DMS53 treated with DMSO at 0.1 percent for 48 hours (cell line): Measurements from ENCODE around the gene RANBP10.

Experiments used
- DNase-seq: peaks from one replicate; lab custom pipeline; 2025; ENCODE audit not compliant: unreplicated experiment; lab: John Stamatoyannopoulos, UW

The RANBP10 gene

GRCh38 chr16:67749436-67750078, 56.8 kb downstream of the RANBP10 start:
- no peak for DNase-seq

DNA sequence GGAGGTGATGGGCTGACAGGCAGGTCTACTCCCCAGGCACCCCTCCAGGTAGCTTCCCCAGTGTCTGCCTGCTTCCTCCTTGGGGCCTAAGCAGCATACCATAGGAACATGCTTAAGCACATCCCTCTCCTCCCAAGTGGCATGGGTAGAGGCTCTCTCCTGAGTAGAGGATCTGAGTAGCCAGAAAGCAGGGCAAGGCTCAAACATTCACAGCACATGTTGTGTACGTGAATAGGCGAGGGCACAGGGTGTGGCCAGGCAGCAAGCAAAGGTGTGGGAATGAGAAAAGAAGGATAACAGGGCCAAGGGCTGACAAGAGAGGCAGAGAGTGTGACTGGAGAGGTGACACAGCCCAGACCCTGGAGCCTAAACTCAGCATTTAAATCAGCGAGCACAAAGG, 57.5 kb downstream of the RANBP10 start:
- no peak for DNase-seq

DNA sequence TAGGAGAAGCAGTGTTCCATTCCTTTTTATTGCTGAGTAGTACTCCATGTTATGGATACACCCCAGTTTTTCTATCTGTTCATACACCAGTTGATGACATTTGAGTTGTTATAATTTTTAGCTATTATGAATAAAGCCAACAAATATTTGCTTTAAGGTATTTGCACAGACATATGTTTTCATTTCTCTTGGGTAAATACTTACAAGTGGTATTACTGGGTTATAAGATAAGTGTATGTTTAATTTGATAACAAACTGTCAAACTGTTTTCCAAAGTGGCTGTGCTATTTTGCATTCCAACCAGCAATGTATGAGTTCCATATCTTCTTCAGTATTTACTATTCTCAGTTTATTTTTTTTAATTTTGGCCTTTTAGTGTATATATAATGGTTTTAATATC, 59.5 kb downstream of the RANBP10 start:
- no peak for DNase-seq

DNA sequence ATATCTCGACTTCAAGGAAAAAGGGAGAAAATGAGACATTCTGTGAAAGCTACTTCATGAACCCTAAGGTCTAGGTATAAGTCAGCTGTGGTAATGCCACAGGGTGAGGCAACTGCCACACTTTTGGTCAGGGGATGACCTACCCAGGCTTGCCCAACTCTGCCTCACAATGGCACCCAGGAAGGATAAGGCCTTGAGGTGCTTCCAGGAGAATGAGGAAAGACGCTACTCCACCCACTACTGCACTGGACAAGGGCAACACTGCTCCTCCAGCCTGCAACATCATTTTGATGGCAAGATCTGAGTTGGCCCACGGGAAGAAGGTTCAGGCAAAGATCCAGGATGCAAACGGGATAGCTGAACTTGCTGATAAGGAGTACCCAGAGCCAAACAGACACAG, 65.2 kb downstream of the RANBP10 start:
- DNase-seq = no peak

DNA sequence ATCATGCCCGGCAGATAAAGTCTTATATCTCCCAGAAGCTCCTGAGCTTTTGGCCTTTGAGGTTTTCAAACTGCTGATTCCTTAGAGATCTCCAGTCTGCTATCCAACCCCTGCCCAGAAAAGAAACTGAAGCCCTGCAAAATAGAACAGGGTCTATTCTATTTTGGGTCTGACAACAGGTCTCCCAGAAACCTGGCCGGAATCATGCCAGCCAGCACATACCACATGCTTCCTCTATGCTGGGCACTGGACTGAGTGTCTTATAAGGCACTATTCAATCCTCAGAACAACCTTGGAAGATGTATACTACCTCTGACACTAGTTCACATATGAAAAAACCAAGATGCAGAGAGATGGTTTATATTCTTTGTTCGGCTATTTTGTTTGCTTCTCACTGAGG, 66.0 kb downstream of the RANBP10 start:
- no peak for DNase-seq

- no peak for DNase-seq
Measured at GRCh38 chr16:67736858-67737257, 69.5 kb downstream of the RANBP10 start.

DNA sequence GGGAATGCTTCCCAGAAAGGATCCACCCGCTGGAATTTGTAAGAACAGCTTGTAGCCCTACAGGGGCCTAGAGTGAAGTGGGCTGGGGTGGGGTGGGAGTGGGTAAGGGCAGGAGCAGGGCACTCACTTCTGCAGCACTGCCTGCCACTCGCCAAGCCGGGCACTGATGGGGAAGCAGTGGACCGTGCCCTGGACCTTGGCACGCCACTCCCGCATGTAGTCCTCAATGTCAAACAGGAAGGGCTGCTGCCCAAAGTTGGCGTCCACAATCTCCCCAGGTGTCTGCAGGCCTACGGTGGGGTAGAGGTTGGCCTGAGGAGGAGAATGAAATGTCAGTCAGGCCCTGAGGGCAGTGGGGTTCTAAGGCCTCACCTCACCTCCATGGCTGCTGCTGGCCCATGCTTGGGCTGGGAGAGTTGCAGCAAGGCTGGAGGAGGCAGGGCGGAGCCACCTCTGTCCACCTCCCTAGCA, 71.6 kb downstream of the RANBP10 start:
- DNase-seq = no peak

- no peak for DNase-seq
Measured at GRCh38 chr16:67733734-67734470, 72.5 kb downstream of the RANBP10 start.

DNA sequence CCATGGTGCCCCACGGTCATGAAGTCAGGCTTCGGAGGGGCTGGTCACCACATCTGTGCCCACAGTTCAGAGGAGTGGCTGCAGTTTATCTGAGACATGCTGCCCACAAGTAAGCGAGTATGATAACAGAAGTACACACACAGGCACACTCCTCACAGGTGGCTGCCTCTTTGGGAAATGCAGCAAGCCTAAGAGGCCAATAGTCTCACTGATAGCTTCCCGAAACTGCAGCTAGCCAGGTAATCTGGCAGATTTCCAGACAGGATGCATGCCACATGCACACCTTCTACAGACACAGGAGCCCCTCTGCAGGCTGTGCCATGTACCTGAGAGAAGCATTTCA, 74.6 kb downstream of the RANBP10 start:
- no peak for DNase-seq

GRCh38 chr16:67731071-67731752, 75.1 kb downstream of the RANBP10 start:
- no peak for DNase-seq

DNA sequence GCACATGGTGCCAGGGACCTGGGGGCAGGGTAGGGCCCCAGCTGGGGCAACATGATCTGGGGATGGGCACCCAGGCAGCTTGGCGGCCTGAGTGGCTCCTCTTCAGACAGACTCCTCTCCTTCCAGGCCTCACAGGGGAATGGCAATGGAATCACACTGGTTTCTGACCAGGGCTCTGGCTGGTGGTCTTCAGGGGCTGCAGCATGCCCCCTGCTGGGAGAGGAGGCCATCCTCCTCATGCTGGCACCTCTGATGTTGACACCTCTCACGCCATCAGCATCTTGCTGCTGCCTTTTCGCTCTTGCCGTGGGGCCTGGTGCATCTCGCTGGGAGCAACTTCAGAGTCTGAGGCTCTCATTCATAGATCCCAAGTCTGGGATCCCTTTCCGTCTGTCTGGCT, 76.0 kb downstream of the RANBP10 start:
- DNase-seq = no peak

DNA sequence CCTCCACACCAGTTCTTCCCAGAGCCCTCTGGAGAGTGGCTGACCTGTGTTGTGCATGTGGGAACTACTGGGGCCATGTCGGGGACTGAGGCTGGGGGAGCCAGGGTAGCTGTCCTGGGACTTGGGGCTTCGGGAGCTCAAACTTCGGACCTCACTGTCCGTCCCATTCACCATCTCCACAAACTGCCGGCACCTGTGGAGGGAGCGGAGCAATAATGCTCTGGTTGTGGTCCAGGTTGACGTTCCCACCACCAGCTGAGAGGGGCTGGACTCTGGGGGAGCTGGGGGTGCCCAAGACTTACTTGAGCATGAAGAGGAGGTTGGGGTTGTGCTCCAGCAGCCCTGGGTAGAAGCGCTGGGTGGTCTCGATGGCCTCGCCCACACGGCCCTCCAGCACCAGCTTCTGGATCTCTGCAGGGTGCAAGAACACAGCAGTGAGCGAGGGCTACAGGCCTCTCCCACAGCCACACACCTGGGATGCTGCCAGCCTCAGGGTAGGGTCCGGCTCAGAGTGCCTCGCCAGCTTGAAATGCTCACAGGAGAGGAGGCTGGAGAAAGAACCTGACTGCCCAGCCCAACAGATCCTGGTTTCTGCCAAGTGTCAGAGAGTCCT, 76.6 kb downstream of the RANBP10 start:
- no peak for DNase-seq

DNA sequence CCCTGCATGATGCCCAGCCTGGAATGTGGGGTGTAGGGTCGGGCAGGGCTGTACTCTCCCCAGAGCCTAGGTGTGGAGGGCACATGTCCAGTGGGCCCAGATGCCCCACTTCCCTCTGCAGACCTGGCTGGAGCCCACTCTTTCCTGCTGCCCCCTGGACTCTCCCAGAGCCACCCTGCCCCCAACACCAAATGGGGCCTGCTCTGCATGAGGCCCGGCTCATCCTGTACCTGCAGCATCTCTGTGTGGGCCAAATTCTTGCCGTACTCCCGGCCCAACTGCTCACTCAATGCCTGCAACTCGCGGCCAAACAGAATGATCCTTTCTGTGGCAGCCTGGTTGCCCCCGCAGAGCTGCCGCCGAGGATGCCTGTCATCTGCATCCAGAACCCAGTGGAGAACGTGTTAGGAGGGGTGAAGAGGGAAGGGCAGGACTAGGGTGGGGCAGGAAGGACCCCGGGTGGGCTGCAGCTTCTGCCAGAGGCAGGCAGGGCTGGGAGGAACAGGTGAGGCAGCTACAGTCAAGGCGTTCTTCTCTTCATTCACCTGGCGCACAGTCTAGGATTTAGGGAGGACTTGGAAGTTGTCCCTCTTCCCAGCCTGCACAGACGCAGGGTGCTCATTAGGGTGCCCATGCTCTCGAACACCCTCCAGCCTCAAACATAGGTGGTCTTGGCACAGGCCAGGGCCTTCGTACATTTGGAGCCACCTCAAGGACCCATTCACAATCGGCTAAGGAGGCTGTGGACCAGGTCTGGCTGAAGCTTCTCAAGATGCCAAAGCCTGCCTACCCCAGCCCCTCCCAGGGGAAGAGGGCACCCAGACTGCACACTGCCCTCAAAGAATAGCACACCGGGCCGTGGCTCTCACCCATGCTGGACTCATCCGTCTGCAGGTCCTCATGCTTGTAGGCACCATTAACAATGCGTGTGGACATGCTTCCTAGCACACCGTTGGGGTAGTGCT, 78.6 kb downstream of the RANBP10 start:
- DNase-seq = no peak

- DNase-seq = no peak
Measured at GRCh38 chr16:67726106-67727034, 80.0 kb downstream of the RANBP10 start.

DNA sequence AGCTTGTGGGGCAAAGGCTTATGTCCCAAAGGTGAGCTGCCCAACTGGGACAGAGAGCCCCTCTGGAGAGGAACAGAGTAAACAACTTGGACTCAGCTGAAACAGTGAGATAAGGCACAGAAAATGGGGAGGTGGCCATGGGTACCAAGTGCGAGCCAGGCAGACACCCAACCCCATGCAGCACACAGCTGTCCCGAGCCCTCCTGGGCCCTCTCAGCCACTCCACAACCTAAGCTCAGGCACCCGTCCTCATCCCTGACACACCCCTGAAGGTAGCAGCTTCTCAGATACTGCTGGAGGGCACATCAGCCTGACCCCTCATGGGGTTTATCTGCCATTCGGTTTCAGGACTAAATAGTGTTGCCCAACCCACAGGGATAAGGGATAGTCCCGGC, 82.5 kb downstream of the RANBP10 start:
- no peak for DNase-seq

DNA sequence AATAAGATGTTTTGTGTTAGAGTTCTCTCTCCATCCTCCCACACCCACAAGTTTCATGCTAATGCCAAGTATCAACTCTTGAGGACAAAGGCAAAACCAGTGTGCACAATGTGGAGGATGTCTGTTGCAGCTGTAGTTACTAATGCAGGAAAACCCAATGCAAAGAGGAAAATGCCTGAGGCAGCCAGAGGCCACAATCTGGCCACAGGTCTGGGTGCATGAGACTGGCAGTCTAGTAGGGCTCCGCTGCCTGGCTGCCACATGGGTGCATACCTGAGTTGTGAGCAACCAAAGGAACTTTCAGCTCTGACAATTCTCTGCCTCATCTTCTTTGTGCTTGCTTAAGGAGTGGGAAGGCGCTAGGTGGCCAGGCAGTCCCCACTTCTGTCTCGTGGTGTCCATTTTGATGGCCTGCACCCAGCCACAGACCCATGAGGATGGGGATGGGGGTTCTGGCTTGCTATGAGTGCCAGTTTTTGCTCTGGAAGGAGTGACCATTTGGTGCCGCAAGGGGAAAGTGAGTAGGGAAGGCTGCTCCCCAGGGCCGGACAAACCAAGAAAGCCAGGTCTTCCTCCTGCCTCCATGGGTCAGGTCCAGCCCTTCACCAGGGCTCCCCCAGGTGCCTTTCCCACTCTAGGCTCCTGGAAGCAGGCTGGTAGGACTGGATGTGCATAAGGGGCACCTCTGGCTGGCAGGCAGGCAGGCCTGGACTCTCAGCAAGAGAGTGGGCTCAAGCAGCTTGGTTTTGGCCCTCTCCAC, 83.0 kb downstream of the RANBP10 start:
- no peak for DNase-seq

DNA sequence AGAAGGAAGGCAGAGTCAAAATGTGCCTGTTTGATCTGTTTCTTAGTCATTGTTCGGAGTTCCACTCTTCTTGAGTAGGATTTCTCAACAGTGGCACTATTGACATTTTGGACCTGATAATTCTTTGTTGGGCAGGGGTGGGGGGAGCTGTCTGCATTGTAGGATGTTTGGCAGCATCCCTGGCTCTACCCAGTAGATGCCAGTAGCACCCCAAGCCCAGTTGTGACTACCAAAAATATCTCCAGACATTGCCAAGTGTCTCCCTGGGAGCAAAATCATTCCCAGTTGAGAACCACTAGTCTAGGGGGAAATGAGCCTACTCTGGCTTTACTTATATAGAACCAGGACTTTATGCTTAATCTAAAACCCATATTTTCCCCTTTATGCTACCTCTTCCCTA, 86.1 kb downstream of the RANBP10 start:
- no peak for DNase-seq

DNA sequence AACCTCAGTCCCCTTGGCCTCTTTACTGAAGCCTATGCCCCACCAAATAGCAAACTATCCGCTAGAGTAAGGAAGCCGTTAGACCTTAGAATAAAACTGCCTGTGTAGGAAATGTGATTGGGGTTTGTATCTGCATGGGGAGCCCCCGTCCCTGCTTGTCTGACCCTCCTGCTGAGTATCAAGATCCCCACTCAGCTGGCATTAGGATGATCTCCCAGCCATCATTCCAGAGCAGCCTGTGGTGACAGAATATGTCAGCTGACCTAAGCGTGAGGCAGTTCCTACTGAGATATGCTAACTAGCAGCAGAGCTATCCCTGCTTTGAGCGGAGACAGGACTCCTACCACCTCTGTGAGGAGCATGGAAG, 86.6 kb downstream of the RANBP10 start:
- peak; percentile 5 for DNase-seq
